ENCODE measurements around the gene FUT9. TPM values are rescaled to one million over a fixed set of nuclear protein-coding genes. Genes with fewer than 3 reads are reported as not detected.
A peak's percentile ranks its signal among the peaks of the same experiment; 100 is the strongest.

FUT9 gene
- total RNA-seq, 1 experiment from 2014 or later = not detected

DNA sequence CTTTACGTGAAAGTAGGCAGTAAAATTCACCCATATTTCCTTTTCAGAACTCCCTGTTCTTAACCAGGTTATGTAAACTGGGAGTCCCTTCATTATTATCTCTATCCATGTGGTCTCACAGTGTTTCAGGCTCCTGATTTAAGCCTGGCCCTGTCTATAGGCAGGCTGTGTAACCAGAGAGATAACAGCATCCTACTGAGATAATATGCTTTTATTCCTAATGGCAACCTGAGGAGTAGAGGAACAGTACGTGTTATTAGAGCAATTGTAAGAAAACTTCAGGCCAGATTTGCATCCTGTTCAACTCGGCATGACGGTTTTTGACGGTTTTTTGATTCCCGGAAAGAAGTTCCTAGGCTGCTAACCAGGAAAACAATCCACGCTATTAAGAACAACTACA lies 16.9 kb downstream of the FUT9 start:
- no peaks in the 10 kb centered on the region for H3K27me3 ChIP-seq
- no peak overlapping the region for H3K4me3 ChIP-seq
- H3K36me3 ChIP-seq = no peaks in the 10 kb centered on the region
- no peaks in the 10 kb centered on the region for H3K9me3 ChIP-seq
- no peak for DNase-seq

DNA sequence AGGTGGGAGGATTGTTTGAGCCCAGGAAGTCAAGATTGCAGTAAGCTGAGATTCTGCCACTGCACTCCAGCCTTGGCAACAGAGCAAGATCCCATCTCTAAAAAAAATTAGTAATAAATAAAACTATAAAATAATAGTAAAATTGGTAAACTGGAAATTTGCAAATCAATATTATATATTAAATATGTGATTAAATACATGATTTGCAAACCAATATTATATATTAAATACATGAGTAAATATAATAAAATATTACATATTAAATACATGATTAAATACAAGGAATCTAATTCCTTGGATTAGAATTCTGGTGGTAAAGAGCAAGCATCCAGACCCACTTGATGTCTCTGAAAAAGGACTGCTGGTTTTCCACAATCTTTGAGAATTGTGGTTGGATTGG lies 35.8 kb downstream of the FUT9 start:
- Histone ChIP-seq H3K9me3 (no peaks in the 10 kb centered on the region), H3K36me3 (no peaks in the 10 kb centered on the region), H3K27me3 (no peaks in the 10 kb centered on the region), H3K4me3 (no peak overlapping the region)
- no peak for DNase-seq

DNA sequence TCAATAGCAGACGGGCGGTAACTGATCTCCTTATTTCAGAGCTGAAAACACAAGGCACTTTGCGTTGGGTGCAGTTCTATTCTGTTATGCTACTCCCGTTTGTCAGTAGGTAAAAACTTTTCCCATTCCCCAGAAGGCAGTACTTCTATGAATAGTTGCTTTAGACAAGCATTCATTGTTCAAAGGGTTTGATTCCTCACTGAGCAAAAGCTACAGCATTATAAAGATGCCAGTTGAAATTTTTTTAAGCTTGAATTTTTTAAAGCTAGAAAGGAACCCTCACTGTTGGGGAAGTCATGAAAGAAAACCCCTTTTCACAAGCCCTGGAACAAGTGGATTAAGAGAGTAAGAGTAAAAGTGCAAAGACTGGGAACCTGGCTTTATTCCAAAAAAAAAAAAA lies 42.3 kb downstream of the FUT9 start:
- Histone ChIP-seq H3K4me3 (no peak overlapping the region), H3K27me3 (no peaks in the 10 kb centered on the region), H3K36me3 (no peaks in the 10 kb centered on the region), H3K9me3 (no peaks in the 10 kb centered on the region)
- DNase-seq = no peak

DNA sequence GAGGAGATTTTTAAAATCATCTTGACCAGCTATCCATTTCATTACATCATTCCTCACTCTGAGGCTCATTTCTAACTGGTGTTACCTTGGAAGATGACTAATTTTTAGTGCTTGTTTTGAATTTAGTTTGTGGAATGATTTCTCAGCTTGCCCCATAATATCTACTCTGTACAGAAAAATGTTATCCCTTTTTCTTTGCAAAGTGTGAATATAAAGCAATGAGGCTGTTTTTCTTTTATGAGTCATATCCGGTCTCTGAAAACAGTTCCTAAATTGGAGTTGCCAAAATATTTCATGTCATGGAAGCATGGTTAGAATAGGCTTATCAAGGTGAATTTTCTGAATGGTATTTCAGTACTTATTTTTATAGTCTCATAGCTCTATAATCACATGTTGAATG lies 43.8 kb downstream of the FUT9 start:
- no peaks in the 10 kb centered on the region for H3K27me3 ChIP-seq
- no peaks in the 10 kb centered on the region for H3K9me3 ChIP-seq
- no peaks in the 10 kb centered on the region for H3K36me3 ChIP-seq
- H3K4me3 ChIP-seq = no peak overlapping the region
- no peak for DNase-seq

DNA sequence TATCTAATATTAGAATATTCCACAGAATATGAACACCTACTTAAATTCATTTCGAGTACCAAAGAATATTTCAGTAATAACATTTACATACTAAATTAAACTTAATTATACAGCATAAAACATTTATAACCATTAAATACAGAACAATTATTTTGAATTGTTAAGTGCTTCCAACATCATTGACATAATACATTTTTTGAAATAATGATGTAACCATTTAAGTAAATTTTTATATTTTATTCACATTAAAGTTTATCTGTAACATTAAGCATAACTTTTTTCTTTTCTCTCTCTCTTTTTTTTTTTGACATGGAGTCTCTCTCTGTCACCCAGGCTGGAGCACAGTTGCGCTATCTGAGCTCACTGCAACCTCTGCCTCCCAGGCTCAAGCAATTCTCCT lies 44.5 kb downstream of the FUT9 start:
- no peak for DNase-seq
- Histone ChIP-seq H3K4me3 (no peak overlapping the region), H3K27me3 (no peaks in the 10 kb centered on the region), H3K36me3 (no peaks in the 10 kb centered on the region), H3K9me3 (no peaks in the 10 kb centered on the region)

GRCh38 chr6:96065213-96065612 lies 49.4 kb downstream of the FUT9 start:
- no peak for DNase-seq
- Histone ChIP-seq H3K27me3 (no peaks in the 10 kb centered on the region), H3K36me3 (no peaks in the 10 kb centered on the region), H3K4me3 (no peak overlapping the region), H3K9me3 (no peaks in the 10 kb centered on the region)

GRCh38 chr6:96066376-96066775 lies 50.6 kb downstream of the FUT9 start:
- DNase-seq = no peak

GRCh38 chr6:96073555-96073954 lies 57.8 kb downstream of the FUT9 start:
- H3K36me3 ChIP-seq = no peaks in the 10 kb centered on the region
- no peak for DNase-seq
- H3K9me3 ChIP-seq = no peaks in the 10 kb centered on the region
- H3K27me3 ChIP-seq = no peaks in the 10 kb centered on the region
- no peak overlapping the region for H3K4me3 ChIP-seq

More at GRCh38 chr6:96066376-96066775, 50.6 kb downstream of the FUT9 start:
- no peaks in the 10 kb centered on the region for H3K36me3 ChIP-seq
- H3K4me3 ChIP-seq = no peak overlapping the region
- no peaks in the 10 kb centered on the region for H3K9me3 ChIP-seq
- H3K27me3 ChIP-seq = no peaks in the 10 kb centered on the region

- no peaks in the 10 kb centered on the region for H3K9me3 ChIP-seq
- DNase-seq = no peak
- no peaks in the 10 kb centered on the region for H3K36me3 ChIP-seq
- no peak overlapping the region for H3K4me3 ChIP-seq
- no peaks in the 10 kb centered on the region for H3K27me3 ChIP-seq
Observed at GRCh38 chr6:96074006-96074405, 58.2 kb downstream of the FUT9 start.

- Histone ChIP-seq H3K27me3 (no peaks in the 10 kb centered on the region), H3K9me3 (no peaks in the 10 kb centered on the region), H3K4me3 (no peak overlapping the region), H3K36me3 (no peaks in the 10 kb centered on the region)
- no peak for DNase-seq
Observed at GRCh38 chr6:96075826-96076225, 60.1 kb downstream of the FUT9 start.

DNA sequence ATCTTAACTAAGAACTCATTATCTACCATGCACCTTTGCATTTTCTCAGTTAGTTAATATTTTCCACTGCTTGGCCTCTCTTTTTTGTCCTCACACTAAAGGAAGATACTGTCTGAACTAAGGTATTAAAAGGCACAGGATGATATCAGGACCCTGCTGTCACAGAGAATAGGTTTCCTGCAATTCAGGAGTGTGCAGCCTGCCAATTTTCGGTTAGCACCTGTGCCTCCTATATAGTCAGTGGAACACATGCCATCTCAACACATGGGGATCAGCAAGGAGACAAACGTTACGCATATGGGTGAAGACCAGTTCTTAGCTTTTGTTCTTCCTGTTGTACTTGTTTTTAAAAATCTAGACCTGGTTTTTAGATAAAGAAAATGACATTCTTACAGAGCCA lies 71.0 kb downstream of the FUT9 start:
- DNase-seq = no peak
- no peak overlapping the region for H3K4me3 ChIP-seq
- no peaks in the 10 kb centered on the region for H3K36me3 ChIP-seq
- H3K9me3 ChIP-seq = peaks cover 8% of the 10 kb centered on the region
- no peaks in the 10 kb centered on the region for H3K27me3 ChIP-seq

DNA sequence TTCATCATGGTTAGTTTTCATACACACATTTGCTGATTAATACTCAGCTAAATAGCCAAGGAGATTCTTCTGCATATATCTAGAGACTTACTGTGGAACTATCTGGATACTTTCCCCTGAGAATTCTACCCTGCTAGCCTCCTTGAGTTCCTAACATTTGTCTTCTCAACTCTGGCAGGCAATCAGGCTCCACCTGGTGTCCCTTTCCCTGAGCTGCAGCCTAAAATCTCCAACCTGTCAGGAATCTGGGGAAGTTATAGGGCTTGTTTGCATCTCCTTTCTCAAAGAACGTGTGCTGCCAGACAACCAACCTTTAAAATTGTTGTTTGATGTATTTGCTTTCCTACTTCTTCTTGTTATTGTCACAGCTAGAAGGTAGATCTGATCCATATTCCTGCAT lies 73.4 kb downstream of the FUT9 start:
- DNase-seq = no peak
- Histone ChIP-seq H3K36me3 (no peaks in the 10 kb centered on the region), H3K9me3 (peaks cover 8% of the 10 kb centered on the region), H3K27me3 (no peaks in the 10 kb centered on the region), H3K4me3 (no peak overlapping the region)

DNA sequence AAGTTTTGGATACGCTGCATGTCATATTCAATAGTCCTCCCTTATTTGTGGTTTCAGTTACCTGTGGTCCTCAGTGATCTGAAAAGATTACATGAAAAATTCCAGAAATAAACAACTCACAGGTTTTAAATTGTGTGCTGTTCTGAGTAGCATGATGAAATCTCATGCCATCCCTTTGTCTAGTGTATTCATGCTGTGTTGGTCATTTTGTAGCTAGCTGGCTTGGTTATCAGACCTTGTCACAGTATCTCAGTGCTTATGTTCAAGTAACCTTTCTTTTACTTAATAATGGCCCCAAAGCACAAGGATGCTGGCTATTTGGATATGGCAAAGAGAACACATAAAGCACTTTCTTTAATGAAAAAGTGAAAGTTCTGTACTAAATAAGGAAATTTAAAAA lies 78.3 kb downstream of the FUT9 start:
- no peak for DNase-seq
- H3K27me3 ChIP-seq = no peaks in the 10 kb centered on the region
- no peaks in the 10 kb centered on the region for H3K36me3 ChIP-seq
- H3K4me3 ChIP-seq = no peak overlapping the region
- H3K9me3 ChIP-seq = no peaks in the 10 kb centered on the region

- H3K4me3 ChIP-seq = no peak overlapping the region
- H3K9me3 ChIP-seq = no peaks in the 10 kb centered on the region
- H3K27me3 ChIP-seq = no peaks in the 10 kb centered on the region
- H3K36me3 ChIP-seq = no peaks in the 10 kb centered on the region
- no peak for DNase-seq
Observed at GRCh38 chr6:96099069-96099468, 83.3 kb downstream of the FUT9 start.

DNA sequence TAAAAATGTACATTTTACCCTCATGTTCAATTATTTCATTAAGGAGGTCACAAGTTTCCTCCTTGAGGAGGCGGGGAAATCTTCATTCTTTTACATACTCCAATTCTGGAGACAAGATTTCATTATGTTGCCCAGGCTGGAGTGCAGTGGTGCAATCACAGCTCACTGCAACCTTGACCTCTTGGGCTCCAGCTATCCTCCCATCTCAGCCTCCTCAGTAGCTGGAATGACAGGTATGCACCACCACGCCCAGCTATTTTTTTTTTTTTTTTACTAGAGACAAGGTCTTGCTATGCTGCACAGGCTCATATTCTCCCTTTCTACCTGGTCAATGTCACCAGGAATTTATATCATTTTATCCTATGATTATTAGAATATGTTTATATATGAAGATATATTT lies 85.8 kb downstream of the FUT9 start:
- no peaks in the 10 kb centered on the region for H3K9me3 ChIP-seq
- no peaks in the 10 kb centered on the region for H3K36me3 ChIP-seq
- no peaks in the 10 kb centered on the region for H3K27me3 ChIP-seq
- no peak overlapping the region for H3K4me3 ChIP-seq
- DNase-seq = no peak

DNA sequence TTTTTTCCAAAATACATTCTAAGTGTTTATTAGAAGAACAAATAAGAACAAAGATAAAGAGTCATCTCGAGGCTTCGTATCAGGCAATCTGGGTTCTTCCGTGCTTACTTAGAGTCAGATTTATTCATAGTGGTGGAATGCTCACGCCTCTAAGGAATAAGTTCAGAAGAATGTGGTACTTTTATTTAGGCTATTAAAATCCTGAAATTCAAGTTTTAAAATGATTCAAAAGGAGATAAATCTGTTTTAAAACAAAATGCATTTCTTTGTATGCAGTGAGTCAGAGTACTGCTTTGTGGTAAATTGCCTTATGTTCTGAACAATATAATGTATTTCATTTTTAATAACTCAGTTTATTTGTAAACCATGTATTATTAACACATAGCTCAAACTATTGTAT lies 89.1 kb downstream of the FUT9 start:
- Histone ChIP-seq H3K36me3 (no peaks in the 10 kb centered on the region), H3K9me3 (no peaks in the 10 kb centered on the region), H3K27me3 (no peaks in the 10 kb centered on the region), H3K4me3 (no peak overlapping the region)
- DNase-seq = no peak

GRCh38 chr6:96110878-96111277 lies 95.1 kb downstream of the FUT9 start:
- Histone ChIP-seq H3K9me3 (no peaks in the 10 kb centered on the region), H3K36me3 (no peaks in the 10 kb centered on the region), H3K4me3 (no peak overlapping the region), H3K27me3 (no peaks in the 10 kb centered on the region)
- peak; percentile 39 for DNase-seq

GRCh38 chr6:96116674-96117073 lies 100.9 kb downstream of the FUT9 start:
- no peaks in the 10 kb centered on the region for H3K9me3 ChIP-seq

DNA sequence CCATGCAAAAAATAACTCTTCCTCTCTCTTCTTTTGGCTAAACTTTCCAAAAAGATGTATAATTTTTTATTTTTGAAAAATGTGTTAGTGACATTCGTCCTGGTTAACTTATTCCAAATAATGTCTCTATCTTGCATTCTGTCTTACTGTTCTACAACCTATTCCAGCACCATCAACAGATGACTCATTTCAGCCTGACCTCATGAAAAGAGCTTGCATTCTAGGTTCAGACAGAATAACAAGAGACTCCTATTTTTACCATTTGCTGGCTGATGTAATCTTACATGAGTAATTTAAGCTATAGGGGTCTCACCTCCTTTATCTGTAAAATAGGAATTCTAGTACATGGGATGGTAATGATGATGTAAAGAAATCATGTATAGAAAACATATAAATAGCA lies 109.0 kb downstream of the FUT9 start:
- Histone ChIP-seq H3K36me3 (no peaks in the 10 kb centered on the region), H3K9me3 (no peaks in the 10 kb centered on the region), H3K4me3 (no peak overlapping the region), H3K27me3 (no peaks in the 10 kb centered on the region)
- DNase-seq = no peak

More at GRCh38 chr6:96116674-96117073, 100.9 kb downstream of the FUT9 start:
- Histone ChIP-seq H3K4me3 (no peak overlapping the region), H3K27me3 (no peaks in the 10 kb centered on the region), H3K36me3 (no peaks in the 10 kb centered on the region)
- DNase-seq = no peak
